PC-9 (cell line): ENCODE measurements around the gene IFITM5. TPM values are rescaled to one million over a fixed set of nuclear protein-coding genes. Genes with fewer than 3 reads are reported as not detected.

Source experiments
- BruUV-seq: library from RNA; stranded (reverse); fragments of 400-500 nt; replicated peaks from 2 replicates; lab custom pipeline; 2021; lab: Mats Ljungman, UMichigan
- CTCF ChIA-PET: fragments of 300-600 bp; sonication (Branson Sonifier 250); formaldehyde crosslinking; loops from one replicate; lab custom pipeline; 2022; ENCODE audit warnings: antibody characterized with exemption; lab: Charles Lee
- POLR2A ChIA-PET: fragments of 300-600 bp; sonication (Branson Sonifier 250); formaldehyde crosslinking; loops from one replicate; lab custom pipeline; 2022; ENCODE audit warnings: antibody characterized with exemption; ENCODE audit not compliant: unreplicated experiment; lab: Charles Lee
- DNase-seq, 2 experiments: peaks; one replicate each; pipeline versions ENCODE4 v3.0.0 to v3.0.0-alpha.2; 2015 to 2022; ENCODE audit warnings: mixed read lengths in 1 of 2
- H2AFZ ChIP-seq: fragments of 200-600 bp; sonication (generic); 2 replicates; pipeline ENCODE4 v1.8.1; 2017; ENCODE audit warnings: antibody characterized with exemption
- H3F3A ChIP-seq: fragments of 200-600 bp; sonication (generic); 2 replicates; pipeline ENCODE4 v1.8.1; 2017; ENCODE audit warnings: antibody characterized with exemption, mild to moderate bottlenecking, low read depth; ENCODE audit not compliant: insufficient read depth
- H3K27ac ChIP-seq: fragments of 200-600 bp; sonication (generic); 2 replicates; pipeline ENCODE4 v1.6.1; 2016; ENCODE audit warnings: mixed run types
- H3K27me3 ChIP-seq: fragments of 200-600 bp; sonication (generic); 2 replicates; pipeline ENCODE4 v1.6.1; 2016; ENCODE audit warnings: low read depth, mixed run types; ENCODE audit not compliant: insufficient read depth
- H3K36me3 ChIP-seq: fragments of 200-600 bp; sonication (generic); 2 replicates; pipeline ENCODE4 v1.6.1; 2016; ENCODE audit warnings: low read depth, mixed run types
- H3K4me1 ChIP-seq: fragments of 200-600 bp; sonication (generic); replicated peaks from 2 replicates; pipeline ENCODE4 v1.6.1; 2016; ENCODE audit warnings: mixed run types; ENCODE audit not compliant: insufficient read depth
- H3K4me2 ChIP-seq: fragments of 200-600 bp; sonication (generic); 2 replicates; pipeline ENCODE4 v1.6.1; 2017; ENCODE audit warnings: mixed run types
- H3K4me3 ChIP-seq: fragments of 200-600 bp; sonication (generic); 2 replicates; pipeline ENCODE4 v1.6.1; 2016; ENCODE audit warnings: mixed run types
- H3K79me2 ChIP-seq: fragments of 200-600 bp; sonication (generic); 2 replicates; pipeline ENCODE4 v1.6.1; 2017; ENCODE audit warnings: low read depth, mixed run types
- H3K9me2 ChIP-seq: fragments of 200-600 bp; sonication (generic); 2 replicates; pipeline ENCODE4 v1.8.1; 2017; ENCODE audit warnings: mild to moderate bottlenecking; ENCODE audit not compliant: insufficient read depth
- H3K9me3 ChIP-seq: fragments of 200-600 bp; sonication (generic); 2 replicates; pipeline ENCODE4 v1.8.1; 2016; ENCODE audit warnings: low read depth; ENCODE audit not compliant: insufficient read depth
- H4K20me1 ChIP-seq: fragments of 200-600 bp; sonication (generic); 2 replicates; pipeline ENCODE4 v1.8.1; 2017; ENCODE audit not compliant: insufficient read depth
- CTCF ChIP-seq: fragments of 200-600 bp; sonication (generic); conservative IDR thresholded peaks from 2 replicates; pipeline ENCODE4 v1.6.1; 2017; ENCODE audit warnings: mixed run types, antibody characterized with exemption, mild to moderate bottlenecking, moderate library complexity
- EZH2 ChIP-seq: fragments of 200-600 bp; sonication (generic); IDR thresholded peaks from 2 replicates; pipeline ENCODE4 v1.8.0; 2017; ENCODE audit warnings: antibody characterized with exemption, low read depth
- intact Hi-C: fragments of 100-400 bp; cut with micrococcal nuclease; formaldehyde crosslinking; loops from one replicate; pipeline ENCODE4 v1.10.0; 2022; ENCODE audit not compliant: unreplicated experiment
- total RNA-seq: library from RNA; stranded (reverse); gene quantifications from 2 replicates; pipeline ENCODE4 v1.2.3, GENCODE V29; 2021

IFITM5 gene
- total RNA-seq, 1 experiment from 2014 or later: not detected

GRCh38 chr11:266676-267439 lies 32.5 kb downstream of the IFITM5 start:
- Histone ChIP-seq H3K4me1 (no peaks in the 10 kb centered on the region), H2AFZ (no peak overlapping the region), H3K9me2 (no peaks in the 10 kb centered on the region), H3K4me2 (no peak overlapping the region), H3K9me3 (no peaks in the 10 kb centered on the region), H3K4me3 (no peak overlapping the region), H3K27ac (no peak overlapping the region), H3F3A (no peaks in the 10 kb centered on the region; the same call in 1 of the 2 replicates), H3K36me3 (no peaks in the 10 kb centered on the region), H3K79me2 (no peaks in the 10 kb centered on the region), H4K20me1 (no peaks in the 10 kb centered on the region), H3K27me3 (no peaks in the 10 kb centered on the region)
- no peak for TF ChIP-seq CTCF
- no peak for TF ChIP-seq EZH2
- intact Hi-C loops: no loop called here
- ChIA-PET CTCF (no interaction called here), POLR2A (interaction anchor here (0.6 to 0.7 kb wide), 3 partner anchors 9 to 174 kb away, joined by 4 to 9 read pairs (median 8); partner anchors contain the start of gene RIC8A)
- peak in 1 of 2 experiments; percentile 19 for DNase-seq
- no TSS peak for BruUV-seq

GRCh38 chr11:261624-262023 lies 37.7 kb downstream of the IFITM5 start:
- DNase-seq: no peak
- Histone ChIP-seq H3K4me3 (no peak overlapping the region), H3K9me2 (no peaks in the 10 kb centered on the region), H3K4me2 (no peak overlapping the region), H3K27me3 (no peaks in the 10 kb centered on the region), H3K27ac (no peak overlapping the region), H4K20me1 (no peaks in the 10 kb centered on the region), H2AFZ (no peak overlapping the region), H3K9me3 (no peaks in the 10 kb centered on the region), H3F3A (no peaks in the 10 kb centered on the region; the same call in 1 of the 2 replicates), H3K79me2 (no peaks in the 10 kb centered on the region), H3K4me1 (no peaks in the 10 kb centered on the region), H3K36me3 (no peaks in the 10 kb centered on the region)
- no TSS peak for BruUV-seq
- ChIA-PET CTCF (no interaction called here), POLR2A (no interaction called here)
- TF ChIP-seq EZH2: no peak
- TF ChIP-seq CTCF: no peak
- intact Hi-C loops: no loop called here

GRCh38 chr11:259413-259812 lies 39.9 kb downstream of the IFITM5 start:
- no peaks in the 10 kb centered on the region for H3K79me2 ChIP-seq
- no peak overlapping the region for H3K4me2 ChIP-seq
- intact Hi-C loops: no loop called here
- no peaks in the 10 kb centered on the region for H3F3A ChIP-seq
- no peaks in the 10 kb centered on the region for H3K9me3 ChIP-seq
- no peak for DNase-seq
- CTCF ChIA-PET: no interaction called here
- H2AFZ ChIP-seq: no peak overlapping the region
- POLR2A ChIA-PET: interaction anchor here (0.6 kb wide), 1 partner anchor 104 kb away, joined by 4 read pairs; no protein-coding TSS in a partner anchor
- H4K20me1 ChIP-seq: no peaks in the 10 kb centered on the region
- no peaks in the 10 kb centered on the region for H3K9me2 ChIP-seq
- BruUV-seq: no TSS peak
- H3K4me1 ChIP-seq: no peaks in the 10 kb centered on the region
- no peaks in the 10 kb centered on the region for H3K27me3 ChIP-seq
- no peak overlapping the region for H3K4me3 ChIP-seq
- TF ChIP-seq EZH2 (no peak), CTCF (no peak)
- no peak overlapping the region for H3K27ac ChIP-seq
- no peaks in the 10 kb centered on the region for H3K36me3 ChIP-seq
